GM06990 (cell line): ENCODE results near the gene LAGE3.
A peak's percentile ranks its signal among the peaks of the same experiment; 100 is the strongest.

Experiments
- DNase-seq: peaks from one replicate; pipeline ENCODE4 v3.0.0-alpha.2; 2011; ENCODE audit not compliant: insufficient read length; ENCODE audit errors: extremely low read depth
- H3K27me3 ChIP-seq: replicated peaks from 2 replicates; pipeline ENCODE4 v1.6.0; 2011; ENCODE audit warnings: low read length; ENCODE audit not compliant: control insufficient read depth, insufficient read depth
- H3K36me3 ChIP-seq: 2 replicates; pipeline ENCODE4 v1.5.1; 2011; ENCODE audit warnings: low read length; ENCODE audit not compliant: control insufficient read depth, insufficient read depth
- H3K4me3 ChIP-seq: replicated peaks from 2 replicates; pipeline ENCODE4 v1.5.1; 2011; ENCODE audit warnings: low read depth, mild to moderate bottlenecking, control low read depth, low read length
- TF ChIP-seq, protein P1 (sequence below): IDR thresholded peaks from 2 replicates; pipeline ENCODE4 v1.5.1; 2011; ENCODE audit warnings: low read length, control low read depth, mild to moderate bottlenecking, inconsistent platforms; ENCODE audit not compliant: insufficient read depth, poor library complexity, severe bottlenecking

LAGE3 gene

DNA sequence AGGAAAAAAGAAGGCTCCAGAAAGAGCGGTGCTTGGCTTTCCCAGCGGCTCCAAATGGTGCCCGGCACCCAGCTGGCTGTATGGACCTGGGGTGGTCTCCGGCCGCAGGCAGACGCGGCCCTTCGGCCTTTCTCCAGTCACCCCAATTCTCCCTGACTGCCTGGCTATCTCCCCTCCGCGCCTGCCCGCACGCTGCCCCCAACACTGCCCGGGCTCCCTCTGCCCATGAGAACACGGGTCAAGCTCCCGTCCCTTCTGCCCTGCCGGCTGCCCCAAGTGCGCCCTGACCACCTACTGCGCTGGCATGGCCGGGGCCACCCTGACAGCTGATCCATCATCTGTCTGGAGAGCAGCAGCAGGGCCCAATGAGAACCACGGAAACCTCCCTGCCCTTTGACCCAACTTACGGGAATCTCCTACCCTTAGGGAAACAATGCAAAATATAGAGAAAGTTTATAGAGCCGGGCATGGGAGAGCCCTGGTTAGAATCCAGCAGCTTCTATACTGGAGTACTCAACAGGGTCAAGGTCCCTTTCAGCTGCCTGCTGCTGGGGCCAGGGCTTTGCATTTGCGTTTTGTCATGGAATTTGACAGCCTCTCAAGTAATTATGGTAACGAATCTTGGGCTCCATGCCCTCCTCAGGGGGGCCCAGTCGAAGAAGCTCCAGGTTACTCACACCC lies 38.2 kb upstream of the LAGE3 start:
- Histone ChIP-seq H3K4me3 (no peak overlapping the region), H3K27me3 (no peaks in the 10 kb centered on the region), H3K36me3 (no peaks in the 10 kb centered on the region)
- TF ChIP-seq, protein P1, sequence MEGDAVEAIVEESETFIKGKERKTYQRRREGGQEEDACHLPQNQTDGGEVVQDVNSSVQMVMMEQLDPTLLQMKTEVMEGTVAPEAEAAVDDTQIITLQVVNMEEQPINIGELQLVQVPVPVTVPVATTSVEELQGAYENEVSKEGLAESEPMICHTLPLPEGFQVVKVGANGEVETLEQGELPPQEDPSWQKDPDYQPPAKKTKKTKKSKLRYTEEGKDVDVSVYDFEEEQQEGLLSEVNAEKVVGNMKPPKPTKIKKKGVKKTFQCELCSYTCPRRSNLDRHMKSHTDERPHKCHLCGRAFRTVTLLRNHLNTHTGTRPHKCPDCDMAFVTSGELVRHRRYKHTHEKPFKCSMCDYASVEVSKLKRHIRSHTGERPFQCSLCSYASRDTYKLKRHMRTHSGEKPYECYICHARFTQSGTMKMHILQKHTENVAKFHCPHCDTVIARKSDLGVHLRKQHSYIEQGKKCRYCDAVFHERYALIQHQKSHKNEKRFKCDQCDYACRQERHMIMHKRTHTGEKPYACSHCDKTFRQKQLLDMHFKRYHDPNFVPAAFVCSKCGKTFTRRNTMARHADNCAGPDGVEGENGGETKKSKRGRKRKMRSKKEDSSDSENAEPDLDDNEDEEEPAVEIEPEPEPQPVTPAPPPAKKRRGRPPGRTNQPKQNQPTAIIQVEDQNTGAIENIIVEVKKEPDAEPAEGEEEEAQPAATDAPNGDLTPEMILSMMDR, result no peak
- no peak for DNase-seq

DNA sequence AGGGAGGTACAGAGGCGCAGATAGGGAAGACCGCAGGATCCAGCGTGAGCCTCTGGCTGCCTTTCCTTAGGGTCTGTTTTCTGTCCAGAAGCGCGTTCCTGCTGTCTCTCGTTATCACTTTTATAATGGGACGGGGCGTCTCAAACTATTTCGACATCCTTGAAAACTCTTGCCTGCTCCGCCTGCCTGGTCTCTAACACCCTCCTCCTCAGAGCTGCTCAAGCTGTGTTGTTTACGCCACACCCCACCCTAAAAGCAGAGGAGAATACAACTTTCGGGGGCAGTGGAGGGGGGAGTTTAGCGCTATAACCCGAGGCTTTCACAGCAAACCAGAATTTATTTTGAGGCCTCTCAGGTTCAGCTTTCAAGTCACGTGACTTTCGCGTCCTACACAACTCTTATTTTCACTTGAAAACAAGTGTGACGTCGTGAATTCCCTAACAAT lies 37.6 kb upstream of the LAGE3 start:
- DNase-seq, result no peak
- H3K4me3 ChIP-seq, result peak overlapping the region; percentile 48
- H3K36me3 ChIP-seq, result no peaks in the 10 kb centered on the region
- TF ChIP-seq, protein P1, result no peak
- H3K27me3 ChIP-seq, result no peaks in the 10 kb centered on the region

DNA sequence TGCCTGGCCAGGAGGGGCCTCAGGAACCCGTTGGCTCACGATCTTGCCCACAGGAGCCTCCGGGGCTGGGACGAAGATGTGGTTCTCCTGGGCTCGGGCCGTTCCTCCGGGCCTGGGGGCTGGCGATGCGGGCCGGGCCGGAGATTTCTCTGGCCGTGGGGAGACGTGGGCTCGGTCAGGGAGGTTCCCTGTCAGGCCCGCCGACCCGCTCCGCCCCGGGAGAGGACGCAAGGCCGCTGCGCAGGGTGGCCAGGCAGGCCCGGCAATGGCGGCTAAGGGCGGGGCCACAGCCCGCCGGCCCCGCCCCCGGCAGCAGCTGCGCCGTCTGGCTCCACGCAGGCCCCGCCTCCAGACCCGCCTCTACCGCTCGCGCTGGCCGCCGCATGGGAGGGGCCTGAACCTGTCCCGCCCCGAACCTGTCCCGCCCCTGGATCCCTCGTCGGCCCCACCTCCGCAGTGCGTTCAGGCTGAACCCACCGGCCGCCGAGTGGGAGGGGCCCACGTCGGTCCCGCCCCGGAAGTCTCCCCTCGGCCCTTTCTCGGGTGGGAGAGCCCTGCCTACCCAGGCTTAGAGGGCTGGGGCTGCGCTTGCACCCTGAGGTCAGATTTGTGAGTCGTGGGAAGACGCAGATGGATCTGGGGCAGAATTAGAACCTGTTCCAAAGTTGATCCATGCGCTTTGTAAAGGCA lies 37.0 kb upstream of the LAGE3 start, which contains the start of gene FAM3A:
Gene FAM3A (minus strand): TSS at position 267 of the 690 bp plus-strand sequence. CDS start 460 bp downstream, outside the sequence.
- TF ChIP-seq, protein P1, result no peak
- Histone ChIP-seq H3K4me3 (peak within 1 kb of the TSS; percentile 62), H3K27me3 (no peaks in the 10 kb centered on the region), H3K36me3 (no peaks in the 10 kb centered on the region)
- DNase-seq, result peak; percentile 89

DNA sequence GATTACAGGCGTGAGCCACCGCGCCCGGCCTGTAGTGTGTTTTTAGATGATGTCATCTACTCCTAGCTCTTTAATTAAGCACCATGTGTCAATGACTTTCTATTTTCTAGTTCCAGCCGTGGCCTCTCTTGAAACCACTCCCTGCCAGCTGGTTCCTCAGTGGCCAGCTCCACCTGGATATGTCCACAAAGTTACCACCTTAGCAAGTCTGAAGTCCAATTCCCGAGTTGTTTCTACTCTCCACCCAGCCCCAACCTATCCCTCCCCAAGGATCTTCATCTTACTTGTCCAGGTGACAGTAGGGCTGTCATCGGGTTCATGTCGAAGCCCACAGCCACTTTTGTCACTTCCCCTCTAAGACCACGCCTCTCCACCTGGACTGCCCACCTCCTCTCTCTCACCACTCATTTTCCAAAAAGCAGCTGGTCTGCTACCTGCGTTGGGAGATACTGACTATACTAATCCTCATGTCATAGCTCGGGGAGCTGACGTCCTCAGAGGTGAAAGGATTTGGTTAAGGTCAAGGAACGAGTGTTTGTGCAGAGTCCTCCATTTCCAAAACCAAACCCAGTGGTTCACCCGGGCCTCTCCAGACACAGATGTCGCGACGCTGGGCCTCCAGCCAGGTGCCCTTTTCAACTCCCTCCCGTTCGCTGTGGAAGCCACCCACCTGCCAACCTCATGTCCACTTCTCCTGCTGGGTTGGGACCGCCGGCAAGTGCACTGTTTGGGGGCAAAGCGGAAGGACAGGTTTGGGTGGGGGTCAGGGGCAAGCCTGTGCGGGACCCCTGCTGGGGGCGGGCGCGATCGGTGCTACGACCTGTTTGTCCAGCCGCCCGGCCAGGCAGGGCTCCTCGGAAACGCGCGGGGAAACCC lies 36.2 kb upstream of the LAGE3 start:
- Histone ChIP-seq H3K27me3 (no peaks in the 10 kb centered on the region), H3K4me3 (peak overlapping the region; percentile 62), H3K36me3 (no peaks in the 10 kb centered on the region)
- DNase-seq, result no peak
- TF ChIP-seq, protein P1, result no peak

DNA sequence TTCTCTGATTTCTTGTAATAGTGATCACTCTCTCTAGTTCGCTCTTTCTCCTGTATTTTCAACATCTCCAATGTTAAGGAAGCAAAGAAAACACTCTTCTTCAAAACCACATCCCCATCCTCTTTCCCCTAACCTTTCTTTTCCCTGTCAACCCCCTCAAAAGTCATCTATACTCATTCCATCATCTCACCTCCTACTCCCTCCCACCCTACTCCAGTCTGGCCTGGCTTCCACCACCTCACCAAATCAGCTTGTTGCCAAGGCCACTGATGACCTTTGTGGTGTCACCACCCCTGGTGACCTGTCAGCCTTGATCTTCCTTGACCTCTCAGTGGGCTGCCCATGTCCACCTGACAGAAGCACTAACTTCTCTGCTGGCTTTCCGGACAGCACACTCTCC lies 34.6 kb upstream of the LAGE3 start:
- Histone ChIP-seq H3K4me3 (no peak overlapping the region), H3K27me3 (no peaks in the 10 kb centered on the region), H3K36me3 (no peaks in the 10 kb centered on the region; the same call in 1 of the 2 replicates)
- TF ChIP-seq, protein P1, result no peak
- no peak for DNase-seq
